GM10248 (cell line): ENCODE measurements around the gene APMAP.

Experiments used
- CTCF ChIA-PET: fragments of 300-600 bp; sonication (Branson Sonifier 250); formaldehyde crosslinking; extraction: SDS; loops from one replicate; lab custom pipeline; 2021; ENCODE audit warnings: antibody characterized with exemption; lab: Yijun Ruan, JAX
- POLR2A ChIA-PET: fragments of 350-650 bp; sonication (Branson Sonifier 250); formaldehyde crosslinking; extraction: SDS; loops from one replicate; lab custom pipeline; 2020; ENCODE audit warnings: antibody characterized with exemption; lab: Yijun Ruan, JAX
- DNase-seq: peaks from one replicate; pipeline ENCODE4 v3.0.0; 2012; ENCODE audit errors: extremely low spot score
- TF ChIP-seq, protein P1 (sequence below): IDR thresholded peaks from 2 replicates; pipeline ENCODE4 v1.5.1; 2012; ENCODE audit warnings: mild to moderate bottlenecking, low read depth; ENCODE audit errors: extremely low read depth, missing control alignments, control extremely low read depth

APMAP gene

DNA sequence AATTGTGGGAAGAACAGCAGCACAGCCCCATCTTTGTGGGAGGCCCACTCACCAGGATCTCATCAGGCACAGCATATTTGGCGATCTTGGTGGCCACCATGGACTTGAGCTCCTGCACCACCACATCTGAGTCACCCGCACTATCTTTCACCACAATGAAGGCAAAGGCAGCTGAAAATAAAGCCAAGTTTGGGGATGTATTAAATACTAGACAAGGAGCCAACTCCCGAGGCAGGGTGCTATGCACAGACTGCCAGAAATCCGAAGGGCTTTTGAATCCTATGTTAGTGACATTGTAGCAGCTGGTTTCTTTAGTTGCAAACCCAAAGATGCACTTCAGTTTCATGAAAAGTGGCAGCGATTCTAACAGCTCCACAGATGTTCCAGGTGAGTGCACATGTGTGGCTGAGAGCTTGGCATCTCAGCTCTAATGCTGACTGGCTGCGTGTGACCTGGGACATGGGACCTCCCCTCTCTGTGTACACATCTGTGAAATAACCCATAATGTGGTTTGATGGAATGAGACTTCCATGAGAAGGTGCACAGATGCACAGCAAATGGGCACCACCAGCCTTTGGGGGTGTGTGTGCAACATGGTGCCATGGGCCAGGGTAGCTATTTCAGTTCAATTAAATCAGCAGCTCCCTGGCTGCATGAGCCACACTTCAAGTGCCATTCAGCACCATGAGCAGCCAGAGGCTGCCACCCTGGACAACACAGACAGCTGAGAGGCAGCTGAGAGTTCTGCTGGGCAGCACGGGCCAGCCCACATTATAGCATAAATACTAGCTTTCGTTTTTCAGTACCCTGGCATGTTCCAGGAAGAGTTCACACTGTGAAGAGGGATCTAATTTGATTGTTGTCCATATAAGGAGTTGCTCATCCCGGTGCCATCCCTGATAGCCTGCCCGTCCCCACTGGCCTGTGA lies 16.9 kb upstream of the APMAP start:
- CTCF ChIA-PET = interaction anchor here (0.7 to 3.3 kb wide), 8 partner anchors 10 to 56 kb away, joined by 3 to 11 read pairs (median 5); no protein-coding TSS in a partner anchor
- no peak for DNase-seq
- TF ChIP-seq, protein P1, sequence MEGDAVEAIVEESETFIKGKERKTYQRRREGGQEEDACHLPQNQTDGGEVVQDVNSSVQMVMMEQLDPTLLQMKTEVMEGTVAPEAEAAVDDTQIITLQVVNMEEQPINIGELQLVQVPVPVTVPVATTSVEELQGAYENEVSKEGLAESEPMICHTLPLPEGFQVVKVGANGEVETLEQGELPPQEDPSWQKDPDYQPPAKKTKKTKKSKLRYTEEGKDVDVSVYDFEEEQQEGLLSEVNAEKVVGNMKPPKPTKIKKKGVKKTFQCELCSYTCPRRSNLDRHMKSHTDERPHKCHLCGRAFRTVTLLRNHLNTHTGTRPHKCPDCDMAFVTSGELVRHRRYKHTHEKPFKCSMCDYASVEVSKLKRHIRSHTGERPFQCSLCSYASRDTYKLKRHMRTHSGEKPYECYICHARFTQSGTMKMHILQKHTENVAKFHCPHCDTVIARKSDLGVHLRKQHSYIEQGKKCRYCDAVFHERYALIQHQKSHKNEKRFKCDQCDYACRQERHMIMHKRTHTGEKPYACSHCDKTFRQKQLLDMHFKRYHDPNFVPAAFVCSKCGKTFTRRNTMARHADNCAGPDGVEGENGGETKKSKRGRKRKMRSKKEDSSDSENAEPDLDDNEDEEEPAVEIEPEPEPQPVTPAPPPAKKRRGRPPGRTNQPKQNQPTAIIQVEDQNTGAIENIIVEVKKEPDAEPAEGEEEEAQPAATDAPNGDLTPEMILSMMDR = no peak
- POLR2A ChIA-PET = no interaction called here

DNA sequence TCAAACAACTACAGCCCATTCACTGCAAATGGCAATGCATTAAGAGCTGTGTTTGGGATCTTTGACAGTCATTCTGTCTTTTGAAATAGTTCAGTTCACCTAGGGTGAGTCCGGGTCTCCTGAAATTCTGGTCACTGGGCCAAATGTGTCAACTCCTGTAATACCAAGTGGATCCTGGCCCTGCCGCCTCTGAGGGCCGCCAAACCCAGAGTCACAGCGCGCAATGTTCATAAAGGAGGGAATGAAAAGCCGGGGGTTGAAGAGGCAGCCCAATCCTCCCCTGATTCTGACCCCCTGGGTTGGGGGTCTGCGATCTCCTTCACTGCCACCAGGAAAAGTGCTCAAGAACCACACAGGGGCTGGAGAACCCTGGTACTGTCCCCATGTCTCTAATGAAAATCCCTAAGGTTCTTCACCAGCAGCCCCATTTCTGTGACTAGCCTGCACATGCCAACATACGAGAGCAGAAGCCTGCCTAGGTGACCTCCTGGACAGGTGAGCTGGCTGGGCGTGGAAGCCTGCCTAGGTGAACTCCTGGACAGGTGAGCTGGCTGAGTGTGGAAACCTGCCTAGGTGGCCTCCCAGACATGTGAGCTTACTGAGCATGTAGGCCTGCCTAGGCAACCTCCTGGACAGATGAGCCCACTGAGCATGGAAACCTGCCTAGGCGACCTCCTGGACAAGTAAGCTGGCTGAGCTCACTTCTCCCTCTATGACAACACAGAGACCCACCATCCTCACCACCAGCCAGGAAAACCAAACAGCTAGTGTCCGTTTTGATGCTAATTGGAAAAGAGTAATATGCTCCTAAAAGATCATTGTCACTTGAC lies 16.1 kb upstream of the APMAP start:
- TF ChIP-seq, protein P1 = no peak
- no peak for DNase-seq
- CTCF ChIA-PET = interaction anchor here (0.7 to 3.3 kb wide), 5 partner anchors 9 to 57 kb away, joined by 3 to 11 read pairs (median 5); no protein-coding TSS in a partner anchor
- POLR2A ChIA-PET = no interaction called here

DNA sequence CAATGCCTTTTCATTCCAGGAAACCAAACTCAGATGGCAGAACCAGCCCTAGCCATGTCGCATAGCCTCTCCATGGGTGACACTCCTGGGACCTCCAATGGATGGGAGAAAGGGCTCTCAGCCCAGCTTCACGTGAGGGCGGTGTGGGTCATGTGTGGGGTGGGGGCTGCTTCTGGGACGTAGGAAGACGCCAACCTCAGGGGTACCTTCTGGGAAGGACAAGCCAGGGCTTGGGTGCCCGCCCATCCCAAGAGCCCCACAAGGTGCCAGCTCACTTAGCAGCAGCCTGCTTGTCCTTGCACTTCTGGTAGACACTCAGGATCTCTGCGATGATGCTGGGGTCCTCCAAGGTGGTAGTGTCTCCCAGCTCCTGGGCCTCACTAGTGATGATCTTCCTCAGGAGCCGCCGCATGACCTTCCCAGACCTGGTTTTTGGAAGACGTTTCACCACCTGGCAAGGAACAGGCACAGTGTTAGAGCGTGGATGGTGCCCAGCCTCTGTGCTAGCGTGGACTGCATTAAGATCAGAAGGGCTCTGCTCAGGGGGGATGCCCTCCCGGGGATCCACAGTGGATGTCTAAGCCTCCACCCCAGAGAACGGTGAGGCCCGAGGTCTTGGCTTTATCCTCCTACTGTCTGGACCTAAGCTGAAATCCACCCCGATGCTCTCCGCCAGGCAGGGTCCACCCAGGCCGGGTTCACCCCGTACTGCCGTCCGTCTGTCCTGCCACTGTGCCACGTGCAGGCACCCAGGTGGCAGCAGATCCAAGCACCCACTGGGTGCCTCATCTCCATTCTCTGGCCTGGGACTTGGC lies 15.1 kb upstream of the APMAP start:
- TF ChIP-seq, protein P1 = no peak
- POLR2A ChIA-PET = no interaction called here
- CTCF ChIA-PET = interaction anchor here (0.9 to 4.3 kb wide), 4 partner anchors 8 to 57 kb away, joined by 3 to 12 read pairs (median 8); no protein-coding TSS in a partner anchor
- DNase-seq = no peak

DNA sequence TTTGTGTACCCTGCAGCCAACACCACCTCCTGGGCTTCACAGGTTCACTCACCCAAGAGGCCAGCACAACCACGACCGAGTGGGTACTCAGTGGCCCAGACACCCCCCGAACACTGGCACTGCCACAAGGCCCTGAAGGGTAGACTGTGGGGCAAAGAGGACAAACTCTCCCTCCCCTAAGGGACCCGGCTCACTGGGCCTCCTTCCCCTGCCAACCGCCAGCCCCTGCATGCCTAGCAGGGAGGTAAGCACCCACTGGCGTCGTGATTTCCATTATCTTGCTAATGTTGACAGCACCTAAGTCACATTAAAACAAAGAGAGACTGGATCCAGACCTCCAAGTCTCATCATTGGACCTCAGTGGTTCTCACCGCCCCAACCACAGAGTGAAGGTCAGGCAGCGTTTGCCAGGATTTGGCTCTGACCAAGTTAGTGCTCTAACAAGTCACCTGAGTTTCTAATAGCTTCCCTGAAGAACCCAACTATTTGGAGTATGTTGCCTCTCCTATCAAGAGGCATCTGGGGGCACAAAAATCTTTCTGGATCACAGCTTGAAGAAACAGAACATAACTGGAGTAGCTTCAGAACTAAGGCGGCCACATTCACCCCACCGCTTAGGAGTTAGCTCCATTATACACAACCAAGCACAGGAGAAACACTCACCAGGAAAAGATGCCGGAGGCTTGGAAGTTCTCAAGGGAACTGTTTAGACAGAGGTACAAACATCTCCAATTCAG lies 14.0 kb upstream of the APMAP start:
- no peak for DNase-seq
- TF ChIP-seq, protein P1 = no peak
- ChIA-PET CTCF (interaction anchor here (0.9 to 4.3 kb wide), 6 partner anchors 8 to 58 kb away, joined by 3 to 23 read pairs (median 5); no protein-coding TSS in a partner anchor), POLR2A (no interaction called here)

DNA sequence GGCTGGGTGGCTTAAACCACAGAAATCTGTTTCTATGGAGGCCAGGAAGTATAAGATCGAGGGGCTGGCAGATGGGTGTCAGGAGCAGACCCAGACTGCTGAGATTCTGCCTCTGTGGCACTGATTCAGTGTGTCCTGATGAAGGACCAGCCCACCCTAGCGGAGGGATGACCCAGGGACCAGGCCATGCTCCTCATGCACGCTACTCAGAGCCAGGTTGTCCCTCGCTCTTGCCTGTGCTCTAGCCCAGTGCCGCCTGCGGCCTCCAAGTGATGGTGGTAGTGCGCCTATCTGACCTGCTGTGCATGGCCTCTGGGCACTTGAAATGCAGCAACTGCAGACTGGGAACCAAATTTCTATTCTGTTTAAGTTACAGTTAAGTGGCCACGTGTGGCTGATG lies 13.1 kb upstream of the APMAP start:
- ChIA-PET POLR2A (no interaction called here), CTCF (interaction anchor here (1.2 to 4.3 kb wide), 4 partner anchors 9 to 59 kb away, joined by 4 to 23 read pairs (median 8); no protein-coding TSS in a partner anchor)
- TF ChIP-seq, protein P1 = no peak
- DNase-seq = no peak
